ENCODE results near the gene GRIP2.

GRCh38 chr3:14570089-14570488 is 29.9 kb upstream of the GRIP2 start:
- no peak for TF ChIP-seq CTCF (IDR thresholded peaks at IDR 0.05; ENCODE audit: low read depth, low read length)
- TF ChIP-seq POLR2A (IDR thresholded peaks at IDR 0.05; ENCODE audit: extremely low read depth, insufficient read length) = no peak
- peak; percentile 67 for TF ChIP-seq MAX (IDR thresholded peaks at IDR 0.05; ENCODE audit: low read depth, low read length)
